22Rv1 (cell line): Measurements from ENCODE around the gene CNTNAP2.

Source experiments
- H3K27ac ChIP-seq: fragments of 450-650 bp; 2 replicates; pipeline ENCODE4 v1.5.1; 2017
- ZFX ChIP-seq: fragments of 450-650 bp; IDR thresholded peaks from 2 replicates; pipeline ENCODE4 v1.6.1; 2017; ENCODE audit warnings: antibody characterized with exemption, borderline replicate concordance
- TF ChIP-seq, protein P1 (sequence below): fragments of 450-650 bp; IDR thresholded peaks from 2 replicates; pipeline ENCODE4 v1.5.1; 2017; ENCODE audit warnings: mild to moderate bottlenecking

CNTNAP2 gene

DNA sequence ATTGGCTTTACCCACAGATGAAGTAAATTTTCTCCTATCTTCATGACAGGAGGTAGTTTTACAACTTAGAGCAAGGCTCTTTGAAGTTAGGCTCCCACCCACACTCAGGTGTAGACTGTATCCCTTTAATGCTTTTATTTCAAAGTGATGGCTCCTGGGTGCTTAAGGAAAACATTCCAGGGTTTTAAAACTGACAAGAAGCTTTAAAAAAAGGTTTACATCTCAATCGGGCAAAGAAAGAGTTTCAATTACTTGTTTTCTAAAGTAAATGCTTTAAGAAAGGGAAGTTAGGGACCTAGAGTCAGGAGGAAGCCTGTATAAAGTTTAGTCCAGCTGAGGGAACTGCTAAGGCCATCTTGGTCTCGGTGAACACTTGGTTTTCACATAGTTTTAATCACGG lies 1320.1 kb downstream of the CNTNAP2 start:
- H3K27ac ChIP-seq = no peak overlapping the region
- TF ChIP-seq ZFX = no peak
- TF ChIP-seq, protein P1, sequence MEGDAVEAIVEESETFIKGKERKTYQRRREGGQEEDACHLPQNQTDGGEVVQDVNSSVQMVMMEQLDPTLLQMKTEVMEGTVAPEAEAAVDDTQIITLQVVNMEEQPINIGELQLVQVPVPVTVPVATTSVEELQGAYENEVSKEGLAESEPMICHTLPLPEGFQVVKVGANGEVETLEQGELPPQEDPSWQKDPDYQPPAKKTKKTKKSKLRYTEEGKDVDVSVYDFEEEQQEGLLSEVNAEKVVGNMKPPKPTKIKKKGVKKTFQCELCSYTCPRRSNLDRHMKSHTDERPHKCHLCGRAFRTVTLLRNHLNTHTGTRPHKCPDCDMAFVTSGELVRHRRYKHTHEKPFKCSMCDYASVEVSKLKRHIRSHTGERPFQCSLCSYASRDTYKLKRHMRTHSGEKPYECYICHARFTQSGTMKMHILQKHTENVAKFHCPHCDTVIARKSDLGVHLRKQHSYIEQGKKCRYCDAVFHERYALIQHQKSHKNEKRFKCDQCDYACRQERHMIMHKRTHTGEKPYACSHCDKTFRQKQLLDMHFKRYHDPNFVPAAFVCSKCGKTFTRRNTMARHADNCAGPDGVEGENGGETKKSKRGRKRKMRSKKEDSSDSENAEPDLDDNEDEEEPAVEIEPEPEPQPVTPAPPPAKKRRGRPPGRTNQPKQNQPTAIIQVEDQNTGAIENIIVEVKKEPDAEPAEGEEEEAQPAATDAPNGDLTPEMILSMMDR = no peak

- TF ChIP-seq, protein P1 = no peak
- no peak for TF ChIP-seq ZFX
These were observed 1321.6 kb downstream of the CNTNAP2 start for GRCh38 chr7:147438216-147438615.

DNA sequence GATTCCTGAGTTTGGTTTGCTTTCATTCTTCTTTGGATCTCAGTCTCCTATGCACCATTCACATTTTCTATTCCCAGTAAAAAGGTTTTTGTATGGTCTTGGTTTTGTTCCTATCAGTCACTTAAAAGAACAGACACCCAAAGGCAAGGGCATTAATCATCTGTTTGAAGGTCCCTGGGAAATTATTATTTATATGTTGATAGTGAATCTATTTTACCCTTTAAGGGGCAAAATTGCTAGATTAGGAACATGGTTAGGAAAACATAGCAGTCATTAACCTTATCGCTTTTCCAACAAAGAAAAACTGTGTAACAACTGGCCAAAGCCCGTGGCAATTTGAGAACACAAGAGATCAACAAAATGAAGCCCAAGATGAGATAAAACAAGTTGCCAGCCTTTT lies 1327.3 kb downstream of the CNTNAP2 start:
- no peak overlapping the region for H3K27ac ChIP-seq
- TF ChIP-seq ZFX = no peak
- TF ChIP-seq, protein P1 = no peak

More at GRCh38 chr7:147438216-147438615, 1321.6 kb downstream of the CNTNAP2 start:
- H3K27ac ChIP-seq = no peak overlapping the region

DNA sequence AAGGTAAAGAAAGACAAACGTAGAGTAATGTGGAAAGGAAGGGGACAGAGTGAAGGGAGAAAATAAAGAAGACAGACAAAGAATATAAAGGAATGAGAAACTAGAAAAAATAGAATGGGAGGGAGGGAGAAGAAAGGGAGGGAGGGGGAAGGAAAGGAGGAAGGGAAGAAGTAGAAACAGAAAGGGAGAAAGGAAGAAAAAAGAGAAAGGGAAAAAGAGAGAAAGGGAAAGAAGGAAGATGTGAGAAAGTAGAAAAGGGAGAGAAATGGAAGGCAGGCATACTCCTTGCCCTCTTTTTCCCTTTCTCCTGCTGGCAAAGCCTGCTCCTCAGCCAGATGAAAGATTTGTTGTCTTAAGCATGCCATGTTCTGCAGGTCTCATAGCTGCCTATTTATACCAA lies 1336.2 kb downstream of the CNTNAP2 start:
- H3K27ac ChIP-seq = no peak overlapping the region
- TF ChIP-seq, protein P1 = no peak
- no peak for TF ChIP-seq ZFX

GRCh38 chr7:147465223-147465622 lies 1348.6 kb downstream of the CNTNAP2 start:
- no peak overlapping the region for H3K27ac ChIP-seq
- no peak for TF ChIP-seq ZFX
- TF ChIP-seq, protein P1 = no peak

DNA sequence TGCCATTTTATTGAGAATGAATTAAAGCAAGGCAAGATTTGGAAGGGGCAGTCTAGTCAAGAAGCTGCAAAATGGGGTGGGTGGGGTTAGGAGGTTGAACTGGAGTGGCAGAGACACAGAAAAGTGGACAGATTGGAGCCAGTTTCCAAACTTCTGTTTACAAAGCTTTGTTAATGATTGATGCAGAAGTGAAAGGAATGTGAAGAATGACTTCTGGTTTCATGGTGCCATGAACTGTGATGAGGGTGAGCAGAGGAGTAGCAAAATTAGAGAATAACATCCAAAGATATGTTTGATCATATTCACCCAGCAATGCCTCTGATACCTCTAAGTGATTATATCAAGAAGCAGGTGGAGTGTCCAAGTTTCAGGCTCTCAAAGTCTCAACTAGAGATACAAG lies 1356.0 kb downstream of the CNTNAP2 start:
- TF ChIP-seq, protein P1 = no peak
- no peak for TF ChIP-seq ZFX
- H3K27ac ChIP-seq = no peak overlapping the region

DNA sequence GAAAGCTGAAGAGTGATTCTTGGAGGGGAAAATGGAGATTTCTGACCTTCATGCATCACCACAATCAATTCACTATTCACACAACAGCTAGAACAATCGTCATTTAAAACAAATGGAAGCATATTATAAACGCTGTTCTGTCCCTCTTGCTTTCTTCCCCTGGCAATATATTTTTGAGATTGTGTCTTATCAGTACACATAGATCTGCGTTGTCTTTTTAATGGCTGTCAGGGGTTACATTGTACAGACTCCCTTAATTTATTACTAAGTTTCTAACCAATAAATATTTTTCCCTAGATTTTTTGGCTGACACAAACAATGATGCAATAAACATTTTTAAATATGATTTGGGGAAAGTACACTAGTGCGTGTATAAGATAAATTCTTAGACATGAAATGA lies 1358.3 kb downstream of the CNTNAP2 start:
- no peak for TF ChIP-seq ZFX
- TF ChIP-seq, protein P1 = no peak
- no peak overlapping the region for H3K27ac ChIP-seq
